Measurements from ENCODE around the gene EHHADH. TPM values are rescaled to one million over a fixed set of nuclear protein-coding genes. Genes with fewer than 3 reads are reported as not detected.

EHHADH gene
- total and polyA plus RNA-seq, 2 experiments from 2014 or later, result 2.5 to 6.0 TPM

- Histone ChIP-seq H3K79me2 (replicated peaks; ENCODE audit: insufficient read depth) (no peaks in the 10 kb centered on the region), H3K9me2 (ENCODE audit: insufficient read depth) (0 out of 2 replicates have a peak, but pooled peaks cover 8% of the 10 kb centered on the region), H3K27me3 (ENCODE audit: insufficient read depth) (no peaks in the 10 kb centered on the region), H3K4me2 (no peak overlapping the region), H3K36me3 (ENCODE audit: insufficient read depth) (no peaks in the 10 kb centered on the region), H2AFZ (no peak overlapping the region), H3F3A (replicated peaks; ENCODE audit: low read depth) (no peaks in the 10 kb centered on the region), H4K20me1 (replicated peaks; ENCODE audit: insufficient read depth) (no peaks in the 10 kb centered on the region), H3K4me1 (ENCODE audit: insufficient read depth) (no peaks in the 10 kb centered on the region), H3K4me3 (no peak overlapping the region), H3K27ac (ENCODE audit: low read depth) (no peak overlapping the region)
- DNase-seq (ENCODE audit: low spot score) (no peak), ATAC-seq (no peak)
- Mint-ChIP-seq H3K4me3 (no peak overlapping the region), H3K27ac (no peak overlapping the region), H3K9me3 (peaks cover 15% of the 10 kb centered on the region; the same call in 2 of the 3 replicates), H3K4me1 (no peaks in the 10 kb centered on the region), H3K36me3 (ENCODE audit: low read depth) (peaks cover 1% of the 10 kb centered on the region; the same call in 2 of the 3 replicates), H3K27me3 (ENCODE audit: insufficient read depth, low read depth, poor library complexity) (no peaks in the 10 kb centered on the region)
- TF ChIP-seq POLR2AphosphoS5 (IDR thresholded peaks at IDR 0.05; ENCODE audit: low read depth) (no peak), NANOG (IDR thresholded peaks at IDR 0.05; ENCODE audit: borderline replicate concordance) (no peak), EZH2 (IDR thresholded peaks at IDR 0.05; ENCODE audit: low read depth, unreplicated experiment) (no peak), CTCF (conservative IDR thresholded peaks at IDR 0.05; ENCODE audit: low read depth in 2 of 2) (no peak), ZNF114 (CRISPR knock-in tag; IDR thresholded peaks at IDR 0.05) (no peak), JUNB (IDR thresholded peaks at IDR 0.05; ENCODE audit: unreplicated experiment) (no peak), ZNF462 (CRISPR knock-in tag; IDR thresholded peaks at IDR 0.05) (no peak)
- TF ChIP-seq, protein P1, sequence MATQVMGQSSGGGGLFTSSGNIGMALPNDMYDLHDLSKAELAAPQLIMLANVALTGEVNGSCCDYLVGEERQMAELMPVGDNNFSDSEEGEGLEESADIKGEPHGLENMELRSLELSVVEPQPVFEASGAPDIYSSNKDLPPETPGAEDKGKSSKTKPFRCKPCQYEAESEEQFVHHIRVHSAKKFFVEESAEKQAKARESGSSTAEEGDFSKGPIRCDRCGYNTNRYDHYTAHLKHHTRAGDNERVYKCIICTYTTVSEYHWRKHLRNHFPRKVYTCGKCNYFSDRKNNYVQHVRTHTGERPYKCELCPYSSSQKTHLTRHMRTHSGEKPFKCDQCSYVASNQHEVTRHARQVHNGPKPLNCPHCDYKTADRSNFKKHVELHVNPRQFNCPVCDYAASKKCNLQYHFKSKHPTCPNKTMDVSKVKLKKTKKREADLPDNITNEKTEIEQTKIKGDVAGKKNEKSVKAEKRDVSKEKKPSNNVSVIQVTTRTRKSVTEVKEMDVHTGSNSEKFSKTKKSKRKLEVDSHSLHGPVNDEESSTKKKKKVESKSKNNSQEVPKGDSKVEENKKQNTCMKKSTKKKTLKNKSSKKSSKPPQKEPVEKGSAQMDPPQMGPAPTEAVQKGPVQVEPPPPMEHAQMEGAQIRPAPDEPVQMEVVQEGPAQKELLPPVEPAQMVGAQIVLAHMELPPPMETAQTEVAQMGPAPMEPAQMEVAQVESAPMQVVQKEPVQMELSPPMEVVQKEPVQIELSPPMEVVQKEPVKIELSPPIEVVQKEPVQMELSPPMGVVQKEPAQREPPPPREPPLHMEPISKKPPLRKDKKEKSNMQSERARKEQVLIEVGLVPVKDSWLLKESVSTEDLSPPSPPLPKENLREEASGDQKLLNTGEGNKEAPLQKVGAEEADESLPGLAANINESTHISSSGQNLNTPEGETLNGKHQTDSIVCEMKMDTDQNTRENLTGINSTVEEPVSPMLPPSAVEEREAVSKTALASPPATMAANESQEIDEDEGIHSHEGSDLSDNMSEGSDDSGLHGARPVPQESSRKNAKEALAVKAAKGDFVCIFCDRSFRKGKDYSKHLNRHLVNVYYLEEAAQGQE (IDR thresholded peaks at IDR 0.05; ENCODE audit: unreplicated experiment), result no peak
Observed at GRCh38 chr3:185263423-185263822, 9.6 kb upstream of the EHHADH start.

Data from GM23338 (cell line).